Measurements from ENCODE around the gene CXCL11. TPM values are rescaled to one million over a fixed set of nuclear protein-coding genes. Genes with fewer than 3 reads are reported as not detected.

The CXCL11 gene
- under 1 TPM; 0.40 to 0.53 TPM for total RNA-seq

DNA sequence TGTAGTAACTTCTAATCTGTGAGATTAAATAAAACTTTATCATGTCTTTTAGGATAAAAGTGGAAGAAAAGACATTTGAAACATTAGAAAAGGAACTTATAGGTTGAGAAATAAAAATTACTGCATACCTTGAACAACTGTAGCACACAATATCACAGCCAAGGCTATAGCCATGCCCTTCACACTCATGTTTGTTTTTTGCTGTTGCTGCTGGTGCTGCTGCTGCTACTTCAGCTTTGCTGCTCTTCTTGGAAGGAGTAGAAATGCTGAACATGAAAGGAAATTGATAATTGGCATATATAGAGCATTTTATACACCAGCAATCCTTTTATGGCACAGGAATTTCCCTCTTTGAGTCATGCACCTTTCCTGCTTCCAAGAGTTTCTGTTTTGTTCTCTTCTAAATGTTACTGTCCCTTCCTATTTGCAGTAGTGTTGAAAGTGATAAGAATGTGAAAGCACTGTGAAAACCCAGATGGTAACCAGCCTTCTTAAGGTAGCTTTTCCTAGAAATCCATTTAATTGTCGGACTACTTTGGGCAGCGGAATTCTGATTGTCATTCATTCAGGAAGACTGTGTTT, at the start of gene CXCL11:
CXCL11 (minus strand) TSS at position 272 of the 582 bp plus-strand sequence; CDS start at position 189, 83 bp downstream.
- CTCF ChIA-PET = interaction anchor here (1.4 to 2.5 kb wide), 3 partner anchors 10 to 40 kb away, joined by 3 to 10 read pairs (median 3); no protein-coding TSS in a partner anchor
- H3K4me1 Mint-ChIP-seq = peaks cover 16% of the 10 kb centered on the region
- no peak within 1 kb of the TSS for H3K4me3 Mint-ChIP-seq
- DNase-seq = no peak
- no peak for ATAC-seq
- no peaks in the 10 kb centered on the region for H3K9me3 Mint-ChIP-seq (ENCODE audit: low read depth)
- peaks cover 12% of the 10 kb centered on the region for H3K27me3 Mint-ChIP-seq
- peaks cover 3% of the 10 kb centered on the region for H3K36me3 Mint-ChIP-seq
- no peak within 1 kb of the TSS for H3K27ac Mint-ChIP-seq

DNA sequence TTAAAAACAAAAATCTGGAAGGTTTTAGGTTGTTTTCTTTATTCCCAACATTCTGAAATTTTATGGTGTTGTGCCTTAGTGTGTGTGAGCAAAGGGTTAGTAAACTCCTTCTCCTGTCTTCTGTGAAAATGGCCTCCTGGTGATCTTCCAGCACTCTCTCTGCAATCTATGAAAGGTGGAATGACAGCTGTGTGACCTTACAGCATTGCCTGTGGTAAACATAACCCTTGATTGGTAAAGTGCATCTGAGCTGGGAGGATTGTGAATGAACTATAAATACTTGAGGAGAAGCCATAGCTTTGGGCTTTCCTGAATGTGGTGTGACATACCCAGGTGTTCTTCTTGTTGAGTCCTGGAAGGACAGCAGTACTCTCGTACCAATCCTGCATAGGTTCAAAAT, 48.7 kb upstream of the CXCL11 start:
- CTCF ChIA-PET = interaction anchor here (0.7 to 1.7 kb wide), 3 partner anchors 13 to 188 kb away, joined by 3 to 5 read pairs (median 3); no protein-coding TSS in a partner anchor
- Mint-ChIP-seq H3K4me3 (no peak overlapping the region), H3K36me3 (no peaks in the 10 kb centered on the region), H3K27ac (no peak overlapping the region), H3K9me3 (ENCODE audit: low read depth) (no peaks in the 10 kb centered on the region), H3K4me1 (no peaks in the 10 kb centered on the region), H3K27me3 (peaks cover 22% of the 10 kb centered on the region)
- DNase-seq (no peak), ATAC-seq (no peak)

DNA sequence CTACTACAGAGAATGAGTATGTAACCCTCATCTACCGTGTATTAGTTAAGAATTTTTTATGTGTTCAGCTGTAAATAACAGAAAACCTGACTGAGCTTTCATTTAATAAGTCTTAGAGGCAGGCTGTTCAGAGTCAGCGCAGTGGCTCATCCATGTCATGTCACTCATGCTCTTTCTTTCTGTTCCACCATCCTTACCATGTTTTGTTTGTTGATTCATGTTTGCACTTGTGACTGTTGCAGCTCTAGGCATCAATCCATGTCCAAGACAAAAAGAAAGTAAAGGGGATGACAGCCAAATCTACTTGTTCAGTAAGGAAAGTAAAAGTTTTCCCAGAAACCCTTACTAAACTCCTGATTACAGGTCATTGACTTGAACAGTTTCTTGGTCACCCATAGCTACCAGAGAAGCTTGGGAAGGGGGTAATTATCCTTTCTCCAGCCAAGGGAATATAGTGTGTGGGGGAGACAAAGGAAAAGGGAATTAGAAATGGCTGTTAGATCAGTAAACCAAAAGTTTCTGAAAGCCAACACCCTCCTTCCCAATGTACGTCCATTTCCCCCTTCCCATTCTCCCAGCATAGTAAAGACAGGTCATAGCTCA, 47.6 kb upstream of the CXCL11 start:
- ATAC-seq = no peak

DNA sequence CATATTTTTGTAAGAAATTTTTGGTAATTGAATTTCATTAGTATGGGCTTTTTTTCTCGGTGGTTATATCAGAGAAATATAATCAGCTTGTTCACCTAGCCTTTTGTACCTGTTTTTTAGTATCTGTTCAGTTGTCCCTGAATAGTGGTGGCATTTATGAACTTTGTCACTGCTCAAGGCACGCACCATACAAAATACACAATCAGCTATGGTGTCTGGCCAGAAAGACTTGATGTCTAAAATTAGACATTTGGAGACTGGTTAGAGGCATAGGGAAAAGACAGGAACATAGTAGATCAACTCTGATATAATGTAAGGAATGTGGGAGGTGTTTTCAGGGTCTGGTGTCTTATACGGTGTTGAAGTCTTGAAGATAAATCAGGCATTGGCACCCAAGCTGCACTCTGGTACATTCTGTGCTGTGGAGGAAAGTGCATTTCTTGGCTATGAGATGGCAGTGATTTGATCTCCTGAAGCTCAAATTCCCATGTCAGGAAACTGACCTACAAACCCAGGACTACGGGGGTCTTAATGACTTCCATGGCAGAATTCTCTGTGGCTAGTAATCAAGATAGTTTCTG, 42.3 kb upstream of the CXCL11 start:
- no peak for ATAC-seq
- no peak for DNase-seq
- no peaks in the 10 kb centered on the region for H3K4me1 Mint-ChIP-seq
- H3K27me3 Mint-ChIP-seq = peaks cover 30% of the 10 kb centered on the region
- CTCF ChIA-PET = interaction anchor here (2.2 kb wide), 1 partner anchor 82 kb away, joined by 6 read pairs; no protein-coding TSS in a partner anchor
- H3K36me3 Mint-ChIP-seq = no peaks in the 10 kb centered on the region
- H3K27ac Mint-ChIP-seq = no peak overlapping the region
- H3K4me3 Mint-ChIP-seq = no peak overlapping the region
- H3K9me3 Mint-ChIP-seq (ENCODE audit: low read depth) = no peaks in the 10 kb centered on the region

More for the DNA sequence above, 47.6 kb upstream of the CXCL11 start:
- Mint-ChIP-seq H3K27ac (no peak overlapping the region), H3K36me3 (no peaks in the 10 kb centered on the region), H3K9me3 (ENCODE audit: low read depth) (no peaks in the 10 kb centered on the region), H3K4me1 (no peaks in the 10 kb centered on the region), H3K27me3 (peaks cover 31% of the 10 kb centered on the region), H3K4me3 (no peak overlapping the region)
- CTCF ChIA-PET = interaction anchor here (0.7 to 1.0 kb wide), 2 partner anchors 12 to 187 kb away, joined by 3 read pairs; no protein-coding TSS in a partner anchor
- DNase-seq = no peak

DNA sequence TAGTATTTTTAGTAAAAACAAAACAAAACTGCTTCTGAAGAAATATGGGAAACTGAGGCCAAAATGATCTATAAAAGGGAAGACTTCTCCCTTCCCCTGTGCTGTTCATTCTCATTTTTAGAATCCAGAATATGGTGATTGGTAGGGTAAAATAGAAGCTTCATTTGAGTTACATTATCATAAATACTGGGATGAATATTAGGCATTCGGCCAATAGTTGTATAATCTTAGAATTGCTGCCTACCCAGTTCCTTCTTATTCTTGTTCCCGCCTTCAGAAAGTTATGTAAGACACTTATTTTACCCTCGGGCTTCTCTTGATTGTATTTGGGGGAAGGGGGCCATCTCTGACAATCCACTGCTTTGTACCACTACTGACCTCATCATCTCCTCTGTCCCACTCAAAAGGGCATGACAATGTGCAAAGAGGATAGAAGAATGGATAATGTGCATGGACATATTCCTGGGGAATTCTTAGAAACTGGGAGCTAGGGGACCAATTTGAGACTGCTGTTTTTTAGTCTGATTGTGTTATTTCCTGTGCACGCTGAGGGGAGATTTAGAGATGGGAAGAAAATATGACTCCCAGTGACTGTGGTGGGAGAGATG, 39.2 kb upstream of the CXCL11 start:
- CTCF ChIA-PET = interaction anchor here (2.1 kb wide), 1 partner anchor 79 kb away, joined by 6 read pairs; no protein-coding TSS in a partner anchor
- Mint-ChIP-seq H3K27ac (no peak overlapping the region), H3K4me1 (no peaks in the 10 kb centered on the region), H3K9me3 (ENCODE audit: low read depth) (no peaks in the 10 kb centered on the region), H3K27me3 (peaks cover 25% of the 10 kb centered on the region), H3K4me3 (no peak overlapping the region), H3K36me3 (no peaks in the 10 kb centered on the region)
- DNase-seq = no peak
- no peak for ATAC-seq

DNA sequence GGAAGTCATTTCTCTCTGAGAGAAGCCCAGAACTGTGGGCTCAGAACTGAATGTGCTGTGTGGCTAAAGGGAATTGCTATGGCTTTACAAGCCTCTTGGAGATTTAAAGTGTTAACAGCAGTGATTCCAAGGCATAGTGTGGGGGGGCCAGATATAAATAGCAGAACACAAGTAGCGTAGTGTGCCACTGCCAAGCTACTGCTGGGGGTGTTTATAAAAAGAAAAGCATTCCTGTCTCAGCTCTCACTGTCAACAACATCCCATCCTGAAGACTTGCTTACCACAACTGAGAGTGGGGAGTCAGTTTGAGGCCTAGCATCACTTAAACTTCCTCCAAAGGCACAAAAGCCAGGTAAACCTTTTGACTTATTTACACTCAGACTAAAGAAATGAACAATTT, 38.6 kb upstream of the CXCL11 start, which contains the start of gene ART3:
ART3 (plus strand) TSS at position 242 of the 400 bp plus-strand sequence. CDS start 1,181 bp downstream, outside the sequence.
- H3K36me3 Mint-ChIP-seq = no peaks in the 10 kb centered on the region
- H3K27me3 Mint-ChIP-seq = peaks cover 18% of the 10 kb centered on the region
- no peaks in the 10 kb centered on the region for H3K9me3 Mint-ChIP-seq (ENCODE audit: low read depth)
- no peak within 1 kb of the TSS for H3K27ac Mint-ChIP-seq
- ATAC-seq (no peak), DNase-seq (no peak)
- H3K4me1 Mint-ChIP-seq = no peaks in the 10 kb centered on the region
- CTCF ChIA-PET = interaction anchor here (2.1 kb wide), 1 partner anchor 79 kb away, joined by 6 read pairs; no protein-coding TSS in a partner anchor
- H3K4me3 Mint-ChIP-seq = no peak within 1 kb of the TSS

DNA sequence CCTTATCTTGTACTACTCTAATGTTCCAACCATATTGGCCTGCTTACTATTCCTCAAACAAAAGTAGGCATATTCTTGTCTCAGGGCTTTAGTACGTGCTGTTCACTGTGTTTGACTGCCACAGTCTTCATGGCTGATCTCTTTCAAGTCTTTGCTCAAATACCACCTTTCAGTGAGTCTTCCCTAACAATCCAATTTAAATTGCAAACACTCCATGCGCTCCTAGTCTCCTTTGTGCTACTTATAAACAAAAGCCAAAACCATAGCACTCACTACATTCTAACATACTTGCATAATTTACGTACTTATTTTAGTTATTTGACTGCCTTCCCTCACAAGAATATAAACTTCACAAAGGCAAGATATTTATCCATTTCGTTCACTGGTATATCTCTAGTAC, 36.9 kb upstream of the CXCL11 start:
- CTCF ChIA-PET = interaction anchor here (2.1 kb wide), 1 partner anchor 77 kb away, joined by 6 read pairs; no protein-coding TSS in a partner anchor
- DNase-seq (no peak), ATAC-seq (no peak)
- no peak overlapping the region for H3K4me3 Mint-ChIP-seq
- no peak overlapping the region for H3K27ac Mint-ChIP-seq
- peaks cover 5% of the 10 kb centered on the region for H3K27me3 Mint-ChIP-seq
- no peaks in the 10 kb centered on the region for H3K4me1 Mint-ChIP-seq
- no peaks in the 10 kb centered on the region for H3K9me3 Mint-ChIP-seq (ENCODE audit: low read depth)
- H3K36me3 Mint-ChIP-seq = no peaks in the 10 kb centered on the region

DNA sequence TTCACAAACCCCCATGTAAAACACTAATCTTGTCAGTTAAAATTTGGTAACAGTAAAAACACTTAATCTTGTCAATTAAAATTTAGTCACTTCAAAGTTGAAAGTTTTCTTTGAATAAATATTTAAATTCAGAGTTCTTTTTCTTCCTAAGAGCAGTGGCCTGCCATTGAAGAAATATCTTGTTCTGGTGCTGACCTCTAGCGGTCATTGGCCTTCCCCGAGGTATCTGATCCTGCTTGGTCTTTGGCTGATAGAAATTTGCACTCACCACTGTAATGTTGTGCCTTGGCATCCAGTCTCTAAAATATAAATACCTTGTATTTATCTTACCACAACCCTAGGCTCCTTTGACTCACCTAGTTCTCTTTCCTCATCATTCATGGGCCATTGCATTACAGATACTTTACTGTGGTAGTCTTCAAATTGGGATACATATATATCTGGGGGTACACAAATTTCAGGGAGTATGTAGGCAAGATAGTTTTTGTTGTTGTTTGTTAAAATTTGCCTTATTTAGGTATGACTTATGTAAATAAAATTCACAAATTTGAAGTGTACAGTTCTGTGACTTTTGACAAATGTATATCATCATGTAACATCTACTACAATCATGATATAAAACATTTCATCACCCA, 31.9 kb upstream of the CXCL11 start:
- H3K4me1 Mint-ChIP-seq = peaks cover 5% of the 10 kb centered on the region
- no peak overlapping the region for H3K27ac Mint-ChIP-seq
- DNase-seq = peak; percentile 84
- H3K4me3 Mint-ChIP-seq = no peak overlapping the region
- no peaks in the 10 kb centered on the region for H3K27me3 Mint-ChIP-seq
- H3K9me3 Mint-ChIP-seq (ENCODE audit: low read depth) = no peaks in the 10 kb centered on the region
- peak; percentile 92 for ATAC-seq
- peaks cover 10% of the 10 kb centered on the region for H3K36me3 Mint-ChIP-seq
- CTCF ChIA-PET = interaction anchor here (1.3 to 2.1 kb wide), 3 partner anchors 8 to 71 kb away, joined by 3 to 41 read pairs (median 4); no protein-coding TSS in a partner anchor

DNA sequence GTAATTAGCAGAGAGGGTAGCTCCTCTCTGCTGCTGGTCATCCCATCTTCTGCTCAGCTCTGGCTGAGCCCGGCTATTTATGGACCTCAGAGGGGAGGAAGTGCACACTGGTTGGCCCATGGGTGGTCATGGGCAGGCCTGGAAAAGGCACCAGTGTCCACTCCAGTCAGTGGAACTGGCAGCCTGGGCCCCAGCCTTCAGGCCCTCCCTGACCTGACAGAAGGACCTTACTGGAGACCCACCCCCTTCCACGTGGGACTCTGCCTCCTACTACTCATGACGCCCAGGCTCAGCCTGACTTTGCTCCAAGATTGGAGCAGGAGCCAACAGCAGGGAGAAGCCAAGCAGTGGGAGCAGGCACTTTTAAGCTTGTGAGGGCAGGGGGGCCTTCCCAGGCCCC, 30.7 kb upstream of the CXCL11 start:
- no peaks in the 10 kb centered on the region for H3K27me3 Mint-ChIP-seq
- no peak overlapping the region for H3K4me3 Mint-ChIP-seq
- peaks cover 10% of the 10 kb centered on the region for H3K4me1 Mint-ChIP-seq
- ATAC-seq (no peak), DNase-seq (no peak)
- no peak overlapping the region for H3K27ac Mint-ChIP-seq
- CTCF ChIA-PET = interaction anchor here (1.2 to 2.1 kb wide), 7 partner anchors 10 to 126 kb away, joined by 3 to 41 read pairs (median 4); partner anchors contain the start of gene NAAA
- H3K36me3 Mint-ChIP-seq = peaks cover 16% of the 10 kb centered on the region
- H3K9me3 Mint-ChIP-seq (ENCODE audit: low read depth) = no peaks in the 10 kb centered on the region

DNA sequence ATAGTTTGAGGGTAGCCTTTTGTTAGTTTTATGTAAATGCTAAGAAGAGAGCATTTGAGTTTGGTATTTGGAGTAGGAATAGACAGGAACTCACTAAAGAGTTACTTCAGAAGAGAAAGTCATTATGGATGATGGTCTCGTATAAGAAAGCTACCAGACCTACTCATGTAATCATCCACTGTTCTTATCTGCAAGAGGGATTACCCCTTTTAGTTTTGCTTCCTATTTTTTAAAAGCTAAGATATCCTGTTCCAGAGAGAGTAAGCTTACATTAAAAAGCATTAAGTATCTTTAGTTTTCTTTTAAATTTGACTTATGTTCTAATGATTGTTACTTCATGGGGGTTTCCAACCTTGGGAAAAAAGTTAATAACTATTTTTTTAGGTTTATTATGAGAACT, 26.1 kb upstream of the CXCL11 start:
- Mint-ChIP-seq H3K4me3 (no peak overlapping the region), H3K27ac (no peak overlapping the region)
- DNase-seq = no peak

DNA sequence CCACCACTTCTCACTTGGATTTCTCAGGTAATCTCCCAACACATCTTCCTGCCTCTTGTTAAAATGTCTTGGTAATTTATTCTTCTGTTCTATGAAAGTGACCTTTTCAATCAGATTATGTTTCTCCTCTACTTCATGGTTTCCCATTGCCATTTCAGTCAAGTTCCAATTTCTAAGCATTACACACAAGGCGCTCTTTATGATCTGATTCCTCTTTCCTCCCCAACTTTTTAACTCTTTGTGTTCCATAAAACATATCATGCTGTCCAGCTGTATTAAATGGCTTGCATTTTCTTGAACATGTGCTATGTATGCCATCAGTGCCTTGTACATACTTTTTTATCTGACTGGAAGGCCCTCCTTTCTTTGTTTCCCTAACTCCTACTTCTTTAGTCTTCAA, 25.6 kb upstream of the CXCL11 start:
- no peaks in the 10 kb centered on the region for H3K9me3 Mint-ChIP-seq (ENCODE audit: low read depth)
- no peak overlapping the region for H3K4me3 Mint-ChIP-seq
- CTCF ChIA-PET = interaction anchor here (0.9 to 3.0 kb wide), 3 partner anchors 46 to 69 kb away, joined by 3 to 28 read pairs (median 3); no protein-coding TSS in a partner anchor

More for the DNA sequence above, 26.1 kb upstream of the CXCL11 start:
- no peaks in the 10 kb centered on the region for H3K9me3 Mint-ChIP-seq (ENCODE audit: low read depth)
- H3K4me1 Mint-ChIP-seq = peaks cover 50% of the 10 kb centered on the region
- ATAC-seq = no peak
- H3K36me3 Mint-ChIP-seq = peaks cover 25% of the 10 kb centered on the region
- no peaks in the 10 kb centered on the region for H3K27me3 Mint-ChIP-seq
- CTCF ChIA-PET = interaction anchor here (0.7 to 3.0 kb wide), 3 partner anchors 46 to 124 kb away, joined by 3 to 28 read pairs (median 4); no protein-coding TSS in a partner anchor

DNA sequence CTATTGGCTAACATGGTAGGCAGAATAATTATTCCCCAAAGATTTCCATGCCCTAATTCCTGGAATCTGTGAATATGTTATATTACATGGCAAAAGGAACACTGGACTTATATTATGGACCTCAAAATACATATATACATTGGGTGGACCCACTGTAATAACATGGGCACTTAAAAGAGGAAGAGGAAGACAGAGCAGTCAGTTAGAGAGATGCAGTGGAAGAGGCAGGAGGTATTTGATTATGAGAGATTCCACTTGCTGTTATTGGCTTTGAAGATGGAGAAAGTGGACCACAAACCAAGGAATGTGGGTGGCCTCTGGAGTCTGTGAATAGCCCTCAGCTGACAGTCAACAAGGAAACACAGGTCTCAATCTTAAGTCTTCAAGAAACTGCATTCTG, 24.6 kb upstream of the CXCL11 start:
- Mint-ChIP-seq H3K36me3 (peaks cover 28% of the 10 kb centered on the region), H3K4me1 (peaks cover 62% of the 10 kb centered on the region), H3K27me3 (no peaks in the 10 kb centered on the region), H3K27ac (peak overlapping the region; percentile 70), H3K9me3 (ENCODE audit: low read depth) (no peaks in the 10 kb centered on the region), H3K4me3 (no peak overlapping the region)
- DNase-seq = no peak
- CTCF ChIA-PET = interaction anchor here (0.9 kb wide), 1 partner anchor 68 kb away, joined by 3 read pairs; no protein-coding TSS in a partner anchor
- ATAC-seq = no peak

More for the DNA sequence above, 25.6 kb upstream of the CXCL11 start:
- DNase-seq (no peak), ATAC-seq (no peak)
- Mint-ChIP-seq H3K4me1 (peaks cover 53% of the 10 kb centered on the region), H3K27ac (no peak overlapping the region), H3K27me3 (no peaks in the 10 kb centered on the region), H3K36me3 (peaks cover 25% of the 10 kb centered on the region)
